ENCODE measurements around the gene PLEKHA6.

Gene PLEKHA6

DNA sequence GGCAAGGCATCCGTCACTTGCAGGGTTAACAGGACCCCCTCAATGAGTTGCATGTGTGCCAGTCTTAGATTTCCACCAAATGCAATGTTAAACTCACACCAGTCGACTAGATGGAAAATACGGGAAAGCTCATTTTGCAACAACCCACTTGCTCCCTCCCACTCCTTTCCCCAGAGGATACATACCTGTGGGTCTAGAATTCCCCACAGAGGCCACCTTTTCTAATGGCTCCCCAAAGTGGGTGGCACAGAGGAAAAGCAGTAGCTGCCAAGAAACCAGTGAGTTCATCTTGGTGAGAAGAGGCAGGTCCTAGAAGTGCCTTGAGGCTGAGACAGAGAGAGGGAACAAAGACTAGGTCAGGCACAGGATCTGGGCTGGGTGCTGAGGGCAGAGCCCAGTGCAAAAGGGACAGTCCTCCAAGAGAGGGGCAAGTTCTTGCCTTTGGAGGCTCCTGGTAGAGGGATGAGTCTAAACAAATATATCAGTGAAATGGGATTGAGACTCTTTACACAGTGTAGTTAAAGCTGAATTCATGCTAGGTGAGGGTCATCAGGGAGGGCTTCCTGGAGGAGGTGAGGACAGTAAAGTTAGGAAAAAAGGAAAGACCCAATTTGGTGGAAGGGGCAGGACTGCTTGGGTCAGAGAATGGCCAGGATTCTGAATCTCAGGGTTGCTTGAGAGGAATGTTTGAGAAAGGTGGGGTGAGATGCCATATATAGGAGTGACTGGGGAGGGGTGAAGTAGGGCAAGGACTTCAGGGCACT, 167.0 kb downstream of the PLEKHA6 start:
- DNase-seq (ENCODE audit: low read depth in 2 of 2) = no peak

- no peak for DNase-seq (ENCODE audit: low read depth in 2 of 2)
Observed at GRCh38 chr1:204192046-204192445, 167.7 kb downstream of the PLEKHA6 start.

- no peak for DNase-seq (ENCODE audit: low read depth in 2 of 2)
Observed at GRCh38 chr1:204191456-204191855, 168.3 kb downstream of the PLEKHA6 start.

- peak in 1 of 2 donors; percentile 13 for DNase-seq (ENCODE audit: low read depth in 2 of 2)
Observed at GRCh38 chr1:204190212-204191211, 169.2 kb downstream of the PLEKHA6 start.

- DNase-seq (ENCODE audit: low read depth in 2 of 2) = no peak
Observed at GRCh38 chr1:204188959-204189639, 170.6 kb downstream of the PLEKHA6 start.

DNA sequence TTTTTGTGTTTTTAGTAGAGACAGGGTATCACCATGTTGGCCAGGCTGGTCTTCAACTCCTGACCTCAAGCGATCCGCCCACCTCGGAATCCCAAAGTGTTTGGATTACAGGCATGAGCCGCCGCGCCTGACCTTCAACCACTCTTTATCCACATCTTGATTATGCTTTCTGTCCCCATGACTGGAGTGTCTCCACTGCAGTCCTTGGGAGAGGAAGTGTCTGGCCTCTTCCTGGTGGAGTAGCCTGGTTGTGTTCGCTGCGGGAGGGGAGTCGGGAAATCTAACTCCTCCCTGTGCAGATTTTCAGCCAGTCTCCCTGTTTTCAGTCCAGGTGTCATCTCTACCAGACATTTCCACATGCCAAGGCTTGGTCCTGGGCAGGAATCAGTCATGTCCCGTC, 173.1 kb downstream of the PLEKHA6 start:
- no peak for DNase-seq (ENCODE audit: low read depth in 2 of 2)

DNA sequence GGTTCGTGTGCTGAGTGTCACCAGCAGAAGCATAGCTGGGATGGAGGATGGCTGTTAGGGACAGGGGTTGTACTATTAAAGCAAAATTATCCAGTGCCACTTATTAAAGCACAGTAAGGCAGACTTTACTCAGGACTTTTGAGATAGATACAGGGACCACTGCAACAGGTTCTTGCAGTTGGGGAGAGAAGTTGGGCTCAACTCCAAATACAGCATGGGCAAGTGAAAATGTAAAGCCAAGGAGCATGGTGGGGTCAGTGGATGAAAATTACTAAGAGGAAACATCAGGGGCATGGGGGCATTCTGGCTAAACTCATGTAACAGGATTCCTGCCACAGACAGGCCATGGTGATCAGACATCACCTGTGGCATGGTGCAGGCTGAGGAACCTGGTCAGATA, 178.6 kb downstream of the PLEKHA6 start:
- DNase-seq (ENCODE audit: low read depth in 2 of 2) = no peak

- DNase-seq (ENCODE audit: low read depth in 2 of 2) = no peak
Observed at GRCh38 chr1:204180133-204180532, 179.6 kb downstream of the PLEKHA6 start.

DNA sequence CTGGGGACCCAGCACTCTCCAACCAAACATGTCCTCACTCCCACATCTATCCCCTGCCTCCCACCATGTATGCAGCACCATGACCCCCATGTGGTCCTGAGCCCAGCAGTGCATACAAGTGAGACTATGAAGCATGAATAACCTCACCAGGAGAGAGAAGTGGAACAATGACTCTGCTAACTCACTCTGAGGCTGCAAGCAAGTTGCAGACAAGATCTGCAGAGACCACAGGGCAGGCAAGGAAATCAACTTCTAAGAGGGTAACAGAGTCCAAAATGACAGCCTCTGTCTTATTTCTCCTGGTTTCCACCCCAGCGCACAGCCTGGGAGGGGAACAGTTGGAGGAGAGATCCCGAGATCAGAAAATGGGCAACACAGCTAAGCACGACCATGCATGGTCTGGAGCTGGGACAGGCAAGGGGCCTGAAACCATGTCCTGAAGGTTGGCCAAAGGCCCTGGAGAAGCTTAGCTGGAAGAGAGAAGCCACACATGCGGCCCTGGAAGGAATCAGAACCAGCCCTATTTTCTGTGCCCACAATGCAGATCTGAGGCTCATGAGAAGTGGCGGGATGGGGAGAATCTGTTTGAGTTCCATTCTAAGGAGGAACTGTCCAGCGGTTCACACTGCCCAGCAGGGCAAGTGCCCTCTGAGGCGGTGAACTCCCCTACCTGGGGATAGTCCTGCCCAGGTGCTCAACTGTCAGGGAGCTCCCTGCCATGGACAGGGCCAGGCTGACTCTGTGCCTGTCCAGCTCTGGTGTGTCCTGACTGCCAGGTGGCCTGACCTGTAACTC, 181.0 kb downstream of the PLEKHA6 start:
- no peak for DNase-seq (ENCODE audit: low read depth in 2 of 2)

- no peak for DNase-seq (ENCODE audit: low read depth in 2 of 2)
Observed at GRCh38 chr1:204177133-204177532, 182.6 kb downstream of the PLEKHA6 start.

DNA sequence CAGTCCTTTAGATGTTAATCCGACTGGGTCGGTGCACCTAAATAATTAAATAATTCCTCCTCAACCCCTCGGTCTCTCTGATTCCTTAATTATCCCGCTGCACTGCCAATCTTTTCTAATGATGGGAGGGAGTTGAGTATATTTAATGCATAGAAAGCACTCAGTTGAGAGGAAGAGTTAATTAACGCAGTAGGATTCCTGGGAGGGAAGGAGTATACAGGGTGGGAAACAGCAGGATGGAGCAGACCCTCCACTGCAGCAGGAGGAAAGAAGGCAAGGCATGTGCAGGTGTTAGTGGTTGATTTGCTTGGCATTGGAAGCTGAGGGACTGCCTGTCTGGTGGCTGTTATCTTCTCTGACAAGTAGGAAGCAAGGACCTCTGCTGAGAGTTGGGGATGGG, 183.7 kb downstream of the PLEKHA6 start:
- no peak for DNase-seq (ENCODE audit: low read depth in 2 of 2)

GRCh38 chr1:204174958-204175357, 184.8 kb downstream of the PLEKHA6 start:
- DNase-seq (ENCODE audit: low read depth in 2 of 2) = no peak

GRCh38 chr1:204172404-204173029, 187.2 kb downstream of the PLEKHA6 start:
- no peak for DNase-seq (ENCODE audit: low read depth in 2 of 2)

GRCh38 chr1:204171751-204172178, 188.0 kb downstream of the PLEKHA6 start:
- DNase-seq (ENCODE audit: low read depth in 2 of 2) = no peak

DNA sequence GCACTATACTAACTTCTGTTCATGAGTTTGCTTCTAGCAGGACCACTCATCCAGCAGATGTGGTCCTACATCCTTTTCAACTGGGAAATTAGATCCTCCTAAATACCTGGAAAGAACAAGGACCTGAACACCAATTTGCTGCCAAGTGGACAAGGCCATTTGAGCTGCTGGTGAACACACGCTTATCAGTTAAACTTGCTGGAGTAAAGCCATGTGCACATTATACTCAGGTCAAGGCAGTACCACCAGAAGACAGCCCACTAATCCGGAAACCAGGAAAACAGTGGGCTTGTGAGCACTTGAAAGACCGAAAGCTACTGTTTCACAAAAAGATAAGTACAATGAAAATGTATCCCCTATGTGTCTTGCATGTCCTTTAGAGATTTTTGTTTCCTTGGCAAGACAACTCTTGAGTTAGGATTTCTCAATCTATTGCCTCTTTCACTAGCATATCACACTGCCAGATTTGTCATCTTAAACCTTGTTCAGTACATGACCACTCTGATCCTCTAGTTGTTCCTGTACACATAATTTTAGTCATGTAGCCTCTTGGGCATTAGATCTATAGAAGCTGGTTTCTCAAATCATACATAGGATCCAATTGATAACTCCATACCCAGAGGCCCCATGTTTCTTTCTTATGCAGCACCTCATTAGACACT, 189.1 kb downstream of the PLEKHA6 start:
- no peak for DNase-seq (ENCODE audit: low read depth in 2 of 2)

- DNase-seq (ENCODE audit: low read depth in 2 of 2) = no peak
Observed at GRCh38 chr1:204169858-204170257, 189.9 kb downstream of the PLEKHA6 start.
